Measurements from ENCODE around the gene ERC2. TPM values are rescaled to one million over a fixed set of nuclear protein-coding genes. Genes with fewer than 3 reads are reported as not detected.

The ERC2 gene
- total and polyA plus RNA-seq, 2 of the 13 experiments (the other 11 are each of a cell fraction or from before 2014, with no cell fraction given), result 0.16 to 0.22 TPM

GRCh38 chr3:56086355-56086754, 381.9 kb downstream of the ERC2 start:
- no TSS peak for BruUV-seq (replicated peaks)
- Histone ChIP-seq H3K4me1 (ENCODE audit: insufficient read depth, low read length) (no peaks in the 10 kb centered on the region), H3K4me2 (ENCODE audit: low read depth, low read length) (no peak overlapping the region)

DNA sequence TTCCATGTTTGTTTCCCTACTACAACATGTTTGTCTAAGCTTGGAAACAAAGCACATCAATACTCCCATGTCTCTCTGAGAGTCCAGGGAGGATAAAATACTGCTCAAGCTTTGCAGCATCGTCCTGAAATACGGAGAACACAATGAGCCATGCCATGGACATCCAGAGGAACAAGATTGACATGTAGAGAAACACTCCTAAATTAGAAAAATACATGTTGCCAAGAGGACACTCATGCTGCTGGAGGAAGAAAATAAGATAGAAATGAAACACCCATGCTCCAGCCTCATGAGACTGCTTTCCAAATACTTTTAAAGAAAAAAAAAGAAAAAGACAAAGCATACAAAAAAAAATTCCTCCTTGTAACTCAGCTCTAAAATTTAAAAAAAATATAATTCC, 387.0 kb downstream of the ERC2 start:
- CTCF ChIA-PET (ENCODE audit: low intra/inter-chr PET ratio, low total read pairs), result no interaction called here
- in situ Hi-C loops (cut with HindIII; ENCODE audit: extremely low pct_ligation_motif_present, low pct_unique_long_range_greater_than_20kb) (no loop called here), intact Hi-C loops (cut with micrococcal nuclease; ENCODE audit: unreplicated experiment) (no loop called here)
- POLR2A ChIA-PET, result no interaction called here
- Histone ChIP-seq H3K27me3 (ENCODE audit: control insufficient read depth in 1 of 2, insufficient read depth in 2 of 2, low read length in 2 of 2) (no peaks in the 10 kb centered on the region), H3K4me1 (ENCODE audit: insufficient read depth, low read length) (no peaks in the 10 kb centered on the region), H3K9me3 (ENCODE audit: low read length) (no peaks in the 10 kb centered on the region), H2AFZ (ENCODE audit: low read length) (no peak overlapping the region), H3K4me2 (ENCODE audit: low read depth, low read length) (no peak overlapping the region), H3K36me3 (replicated peaks in 1 of 2; ENCODE audit: control insufficient read depth in 1 of 2, insufficient read depth in 2 of 2, low read length in 2 of 2) (no peaks in the 10 kb centered on the region), H3K79me2 (ENCODE audit: insufficient read depth, low read length) (no peaks in the 10 kb centered on the region), H3K4me3 (replicated peaks in 1 of 3; ENCODE audit: insufficient read depth in 1 of 3, low read depth in 2 of 3, low read length in 3 of 3) (no peak overlapping the region), H3K9ac (ENCODE audit: insufficient read depth, low read depth, low read length) (no peak overlapping the region), H4K20me1 (ENCODE audit: insufficient read depth, low read length) (no peaks in the 10 kb centered on the region), H3K27ac (ENCODE audit: extremely low read length, insufficient read depth, low read length) (no peak overlapping the region)
- 0% methylated on average over 2 of the region's 2 CpGs for WGBS (ENCODE audit: low lambda C conversion rate)
- FAIRE-seq (no peak), ATAC-seq (no peak), DNase-seq (ENCODE audit: low spot score) (no peak)
- no TSS peak for BruUV-seq (replicated peaks)
- TF ChIP-seq CREM (IDR thresholded peaks at IDR 0.05) (no peak), CREM (CRISPR knock-in tag; IDR thresholded peaks at IDR 0.05) (no peak), RARA (CRISPR knock-in tag; IDR thresholded peaks at IDR 0.05) (no peak), PHF21A (CRISPR knock-in tag; IDR thresholded peaks at IDR 0.05) (no peak), KAT8 (CRISPR knock-in tag; IDR thresholded peaks at IDR 0.05) (no peak), ZNF430 (CRISPR knock-in tag; IDR thresholded peaks at IDR 0.05) (no peak), PRDM10 (CRISPR knock-in tag; IDR thresholded peaks at IDR 0.05; ENCODE audit: low read depth) (no peak), PRPF4 (IDR thresholded peaks at IDR 0.05; ENCODE audit: low read depth, low read length, poor library complexity, severe bottlenecking) (no peak), ZBTB1 (CRISPR knock-in tag; IDR thresholded peaks at IDR 0.05; ENCODE audit: borderline replicate concordance) (no peak), IRX3 (CRISPR knock-in tag; IDR thresholded peaks at IDR 0.05; ENCODE audit: borderline replicate concordance, low read depth) (no peak), RBAK (CRISPR knock-in tag; IDR thresholded peaks at IDR 0.05) (no peak), STAT5B (CRISPR knock-in tag; IDR thresholded peaks at IDR 0.05) (no peak), HOXA5 (CRISPR knock-in tag; IDR thresholded peaks at IDR 0.05) (no peak), ATF1 (CRISPR knock-in tag; IDR thresholded peaks at IDR 0.05) (no peak), ZSCAN9 (CRISPR knock-in tag; IDR thresholded peaks at IDR 0.05; ENCODE audit: borderline replicate concordance) (no peak), NFIB (CRISPR knock-in tag; IDR thresholded peaks at IDR 0.05; ENCODE audit: borderline replicate concordance) (no peak), ZKSCAN5 (CRISPR knock-in tag; IDR thresholded peaks at IDR 0.05) (no peak), EP300 (IDR thresholded peaks at IDR 0.05; ENCODE audit: low read depth in 2 of 2, low read length in 2 of 2) (no peak), EP300 (CRISPR knock-in tag; IDR thresholded peaks at IDR 0.05; ENCODE audit: borderline replicate concordance) (no peak)

More at GRCh38 chr3:56086355-56086754, 381.9 kb downstream of the ERC2 start:
- no peaks in the 10 kb centered on the region for H3K9me3 ChIP-seq (ENCODE audit: low read length)
- no peaks in the 10 kb centered on the region for H3K36me3 ChIP-seq (replicated peaks in 1 of 2; ENCODE audit: control insufficient read depth in 1 of 2, insufficient read depth in 2 of 2, low read length in 2 of 2)
- FAIRE-seq, result no peak
- no peaks in the 10 kb centered on the region for H4K20me1 ChIP-seq (ENCODE audit: insufficient read depth, low read length)
- in situ Hi-C loops (cut with HindIII; ENCODE audit: extremely low pct_ligation_motif_present, low pct_unique_long_range_greater_than_20kb), result no loop called here
- ATAC-seq, result no peak
- ChIA-PET POLR2A (no interaction called here), CTCF (ENCODE audit: low intra/inter-chr PET ratio, low total read pairs) (no interaction called here)
- intact Hi-C loops (cut with micrococcal nuclease; ENCODE audit: unreplicated experiment), result no loop called here
- H3K4me3 ChIP-seq (replicated peaks in 1 of 3; ENCODE audit: insufficient read depth in 1 of 3, low read depth in 2 of 3, low read length in 3 of 3), result no peak overlapping the region
- WGBS (ENCODE audit: low lambda C conversion rate), result 0% methylated on average over 1 of the region's 1 CpG
- H3K27ac ChIP-seq (ENCODE audit: extremely low read length, insufficient read depth, low read length), result no peak overlapping the region
- no peak for DNase-seq (ENCODE audit: low spot score)
- TF ChIP-seq ZNF543 (CRISPR knock-in tag; IDR thresholded peaks at IDR 0.05), result no peak
- TF ChIP-seq ATF7 (IDR thresholded peaks at IDR 0.05), result peak; percentile 79
- TF ChIP-seq ATF7 (CRISPR knock-in tag; IDR thresholded peaks at IDR 0.05), result no peak
- H3K79me2 ChIP-seq (ENCODE audit: insufficient read depth, low read length), result no peaks in the 10 kb centered on the region
- H3K27me3 ChIP-seq (ENCODE audit: control insufficient read depth in 1 of 2, insufficient read depth in 2 of 2, low read length in 2 of 2), result no peaks in the 10 kb centered on the region
- no peak overlapping the region for H2AFZ ChIP-seq (ENCODE audit: low read length)
- H3K9ac ChIP-seq (ENCODE audit: insufficient read depth, low read depth, low read length), result no peak overlapping the region
